Lower lobe of right lung (tissue), 1 donor: ENCODE results near the gene MRPL17. TPM values are rescaled to one million over a fixed set of nuclear protein-coding genes. Genes with fewer than 3 reads are reported as not detected.

ENCODE experiments used
- total RNA-seq: library from RNA; stranded (reverse); fragmentation: NEBNext Ultra II Directional; extraction: Animal tissue kit (Norgen Biotek cat#: 25700); gene quantifications from one replicate; pipeline ENCODE4 v1.2.1, GENCODE V29; 2021
- donor health status: DM: no; HTN: yes; CAD: no; lungs with severe emphysema.

The MRPL17 gene
- total RNA-seq, 1 donor from 2014 or later: 34.2 TPM

Other genes starting within 250 kb of the MRPL17 start
- gene HPX, start 242.4 kb downstream of the MRPL17 start, total RNA-seq: 1.7 TPM
- gene TRIM3, start 209.4 kb downstream of the MRPL17 start, total RNA-seq: 18.9 TPM
- gene ARFIP2, start 202.0 kb downstream of the MRPL17 start, total RNA-seq: 38.8 TPM
- gene TIMM10B, start 201.8 kb downstream of the MRPL17 start, total RNA-seq: 34.6 TPM
- 12.0 TPM for gene DNHD1, start 186.1 kb downstream of the MRPL17 start, total RNA-seq
- gene RRP8, start 79.7 kb downstream of the MRPL17 start, total RNA-seq: 16.5 TPM
- gene ILK, start 79.6 kb downstream of the MRPL17 start, total RNA-seq: 135 TPM
- gene TAF10, start 71.1 kb downstream of the MRPL17 start, total RNA-seq: 112 TPM
- 231 TPM for gene TPP1, start 63.9 kb downstream of the MRPL17 start, total RNA-seq
- 23.2 TPM for gene DCHS1, start 27.5 kb downstream of the MRPL17 start, total RNA-seq
- gene OR2AG2, start 88.6 kb upstream of the MRPL17 start, total RNA-seq: 0.09 TPM
- not detected for gene OR2AG1, start 99.7 kb upstream of the MRPL17 start, total RNA-seq
- 0.18 TPM for gene OR6A2, start 116.3 kb upstream of the MRPL17 start, total RNA-seq
- not detected for gene OR10A5, start 162.3 kb upstream of the MRPL17 start, total RNA-seq
- not detected for gene OR10A2, start 179.7 kb upstream of the MRPL17 start, total RNA-seq
- not detected for gene OR10A4, start 193.3 kb upstream of the MRPL17 start, total RNA-seq
- not detected for gene OR2D2, start 209.2 kb upstream of the MRPL17 start, total RNA-seq
- gene OR2D3, start 237.7 kb upstream of the MRPL17 start, total RNA-seq: not detected
- gene ZNF215, start 243.1 kb upstream of the MRPL17 start, total RNA-seq: 2.3 TPM